Neural crest cell (in vitro differentiated cells): Measurements from ENCODE around the gene ARHGAP26. TPM values are rescaled to one million over a fixed set of nuclear protein-coding genes. Genes with fewer than 3 reads are reported as not detected.

Experiments
- DNase-seq: peaks from one replicate; pipeline ENCODE4 v3.0.0; 2021; ENCODE audit warnings: low read depth, mixed read lengths, low spot score
- H3K27ac Mint-ChIP-seq: one replicate; pipeline ENCODE4 v1.8.0; 2021; ENCODE audit warnings: mild to moderate bottlenecking, mixed read lengths; ENCODE audit not compliant: unreplicated experiment
- H3K27me3 Mint-ChIP-seq: 2 replicates; pipeline ENCODE4 v1.8.0; 2021; ENCODE audit warnings: low read depth, mild to moderate bottlenecking, mixed read lengths
- H3K36me3 Mint-ChIP-seq: 2 replicates; pipeline ENCODE4 v1.8.0; 2021; ENCODE audit warnings: low read depth, mild to moderate bottlenecking, mixed read lengths
- H3K4me1 Mint-ChIP-seq: 2 replicates; pipeline ENCODE4 v1.8.0; 2021; ENCODE audit warnings: mixed read lengths
- H3K4me3 Mint-ChIP-seq: one replicate; pipeline ENCODE4 v1.8.0; 2021; ENCODE audit warnings: mild to moderate bottlenecking, mixed read lengths
- H3K9me3 Mint-ChIP-seq: 2 replicates; pipeline ENCODE4 v1.8.0; 2021; ENCODE audit warnings: mixed read lengths
- total RNA-seq: library from RNA; stranded (reverse); gene quantifications from 2 replicates; pipeline ENCODE4 v1.2.1, GENCODE V29; 2021
- TF ChIP-seq, protein P1 (sequence below): fragments of 200-600 bp; sonication (generic); conservative IDR thresholded peaks from 2 replicates; pipeline ENCODE4 v1.5.0; 2021; ENCODE audit warnings: antibody characterized with exemption, mild to moderate bottlenecking

The ARHGAP26 gene
- total RNA-seq, 1 donor from 2014 or later: 5.5 TPM

DNA sequence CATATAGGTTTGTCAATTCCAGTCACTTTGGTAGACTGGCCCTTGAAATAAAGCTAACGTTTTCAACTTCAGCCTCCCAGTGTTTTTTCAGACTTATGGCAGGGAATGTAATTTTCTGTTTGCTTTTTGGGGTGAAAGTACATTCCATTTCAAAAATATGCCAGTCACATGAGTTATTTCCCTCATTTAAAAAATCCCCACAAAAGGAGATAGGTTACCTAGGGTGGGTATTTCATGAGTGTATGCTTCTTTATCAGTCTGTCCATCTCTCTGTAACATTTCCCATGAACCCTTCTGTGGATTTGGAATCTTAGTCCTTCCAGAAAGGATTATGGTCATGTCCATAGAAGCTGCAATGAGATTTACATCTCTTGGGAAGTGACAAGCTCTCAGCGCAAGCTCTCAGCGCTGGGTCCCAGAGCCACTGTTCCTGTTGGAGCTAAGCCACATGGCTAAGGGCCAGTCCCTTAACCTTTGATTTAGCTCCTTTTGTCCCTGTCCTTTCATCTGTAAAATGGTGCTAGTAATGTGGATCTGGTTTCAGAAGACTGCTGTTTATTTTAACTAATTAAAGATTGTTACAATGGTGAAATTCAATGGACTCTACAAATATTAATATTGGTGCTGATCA lies 338.4 kb downstream of the ARHGAP26 start:
- no peaks in the 10 kb centered on the region for H3K4me1 Mint-ChIP-seq
- TF ChIP-seq, protein P1, sequence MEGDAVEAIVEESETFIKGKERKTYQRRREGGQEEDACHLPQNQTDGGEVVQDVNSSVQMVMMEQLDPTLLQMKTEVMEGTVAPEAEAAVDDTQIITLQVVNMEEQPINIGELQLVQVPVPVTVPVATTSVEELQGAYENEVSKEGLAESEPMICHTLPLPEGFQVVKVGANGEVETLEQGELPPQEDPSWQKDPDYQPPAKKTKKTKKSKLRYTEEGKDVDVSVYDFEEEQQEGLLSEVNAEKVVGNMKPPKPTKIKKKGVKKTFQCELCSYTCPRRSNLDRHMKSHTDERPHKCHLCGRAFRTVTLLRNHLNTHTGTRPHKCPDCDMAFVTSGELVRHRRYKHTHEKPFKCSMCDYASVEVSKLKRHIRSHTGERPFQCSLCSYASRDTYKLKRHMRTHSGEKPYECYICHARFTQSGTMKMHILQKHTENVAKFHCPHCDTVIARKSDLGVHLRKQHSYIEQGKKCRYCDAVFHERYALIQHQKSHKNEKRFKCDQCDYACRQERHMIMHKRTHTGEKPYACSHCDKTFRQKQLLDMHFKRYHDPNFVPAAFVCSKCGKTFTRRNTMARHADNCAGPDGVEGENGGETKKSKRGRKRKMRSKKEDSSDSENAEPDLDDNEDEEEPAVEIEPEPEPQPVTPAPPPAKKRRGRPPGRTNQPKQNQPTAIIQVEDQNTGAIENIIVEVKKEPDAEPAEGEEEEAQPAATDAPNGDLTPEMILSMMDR: no peak
- H3K36me3 Mint-ChIP-seq: no peaks in the 10 kb centered on the region
- H3K9me3 Mint-ChIP-seq: no peaks in the 10 kb centered on the region
- H3K4me3 Mint-ChIP-seq: no peak overlapping the region
- no peak for DNase-seq
- H3K27ac Mint-ChIP-seq: no peak overlapping the region
- H3K27me3 Mint-ChIP-seq: no peaks in the 10 kb centered on the region

DNA sequence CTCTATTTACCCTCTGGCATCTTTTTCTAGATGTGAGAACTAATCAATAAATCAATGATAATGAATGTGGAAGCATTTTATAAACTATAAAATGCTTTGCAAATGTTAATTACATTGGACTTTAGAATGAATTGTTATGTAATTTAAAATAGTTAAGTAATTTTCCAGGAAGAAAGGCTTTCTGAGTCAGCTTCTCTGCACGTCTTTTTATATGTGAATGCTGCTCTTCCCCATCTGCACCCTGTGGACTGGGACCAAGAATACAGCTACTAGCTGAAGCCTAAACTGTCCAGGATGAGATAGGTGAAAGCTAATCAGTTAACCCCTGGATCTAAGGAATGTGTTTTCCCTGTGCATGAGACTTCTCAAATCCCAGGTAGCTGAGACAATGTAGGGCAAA lies 340.4 kb downstream of the ARHGAP26 start:
- Mint-ChIP-seq H3K27me3 (no peaks in the 10 kb centered on the region), H3K27ac (no peak overlapping the region), H3K4me1 (no peaks in the 10 kb centered on the region), H3K4me3 (no peak overlapping the region), H3K36me3 (no peaks in the 10 kb centered on the region), H3K9me3 (no peaks in the 10 kb centered on the region)
- TF ChIP-seq, protein P1: no peak
- DNase-seq: no peak

DNA sequence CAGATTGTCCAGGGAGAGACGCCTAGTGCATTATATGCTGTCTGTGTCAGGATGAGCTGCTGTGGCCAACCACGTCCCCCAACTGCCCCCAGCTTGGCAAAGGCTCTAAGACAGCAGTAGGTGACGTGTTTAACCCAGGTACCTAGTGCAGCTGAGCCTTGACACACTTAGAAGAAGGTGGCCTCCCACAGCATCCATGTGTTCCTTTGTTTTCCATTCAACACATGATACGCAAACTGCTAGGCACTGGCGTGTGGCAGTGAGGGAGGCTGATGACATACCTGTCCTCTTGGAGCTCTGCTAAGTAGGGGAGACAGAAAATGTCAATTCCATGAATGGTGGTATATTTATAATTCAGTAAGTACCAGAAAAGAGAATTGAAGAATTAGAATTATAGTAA lies 341.6 kb downstream of the ARHGAP26 start:
- no peaks in the 10 kb centered on the region for H3K36me3 Mint-ChIP-seq
- H3K4me1 Mint-ChIP-seq: no peaks in the 10 kb centered on the region
- H3K9me3 Mint-ChIP-seq: no peaks in the 10 kb centered on the region
- H3K4me3 Mint-ChIP-seq: no peak overlapping the region
- DNase-seq: no peak
- TF ChIP-seq, protein P1: no peak
- H3K27me3 Mint-ChIP-seq: no peaks in the 10 kb centered on the region
- H3K27ac Mint-ChIP-seq: no peak overlapping the region

DNA sequence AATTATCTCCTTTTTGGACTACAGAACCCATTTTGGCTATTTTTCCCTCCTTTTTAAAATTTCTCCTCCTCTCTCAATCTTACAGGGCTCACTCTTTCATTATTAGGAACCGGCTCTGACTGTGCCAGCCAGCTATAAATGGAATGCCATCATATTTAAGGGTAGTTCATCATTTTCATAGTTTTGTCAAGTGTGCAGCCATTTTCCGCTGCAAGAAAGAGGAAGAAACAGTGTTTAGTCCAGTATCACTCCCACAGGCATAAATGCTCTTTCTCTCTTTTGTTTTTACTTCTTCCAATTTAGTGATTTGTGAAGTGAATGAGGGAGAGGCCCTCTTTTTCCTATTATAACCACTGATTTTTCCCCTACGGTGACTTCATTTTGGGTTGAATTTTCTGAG lies 343.3 kb downstream of the ARHGAP26 start:
- no peaks in the 10 kb centered on the region for H3K4me1 Mint-ChIP-seq
- H3K36me3 Mint-ChIP-seq: no peaks in the 10 kb centered on the region
- no peaks in the 10 kb centered on the region for H3K9me3 Mint-ChIP-seq
- no peak overlapping the region for H3K4me3 Mint-ChIP-seq
- H3K27ac Mint-ChIP-seq: no peak overlapping the region
- TF ChIP-seq, protein P1: no peak
- H3K27me3 Mint-ChIP-seq: no peaks in the 10 kb centered on the region
- no peak for DNase-seq

DNA sequence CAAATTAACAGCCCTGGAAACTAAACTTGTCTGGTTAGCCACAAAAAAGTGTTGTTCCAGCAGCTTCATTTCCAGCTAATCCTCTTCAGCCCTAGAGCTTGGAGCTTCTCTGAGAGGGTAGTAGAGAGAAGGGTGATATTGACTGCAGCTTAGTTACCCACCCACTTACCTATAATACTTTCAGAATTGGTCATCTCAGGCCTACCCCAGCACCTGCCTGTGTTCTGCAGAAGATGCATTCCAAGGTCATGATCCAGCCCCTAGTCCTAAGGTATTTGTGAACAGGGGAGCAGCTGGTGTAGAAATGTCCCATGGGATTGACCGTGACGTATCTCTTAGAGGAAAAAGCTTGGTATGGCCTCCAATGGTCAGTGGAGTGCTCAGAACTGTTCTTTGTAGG lies 344.3 kb downstream of the ARHGAP26 start:
- no peak for DNase-seq
- H3K27ac Mint-ChIP-seq: no peak overlapping the region
- H3K27me3 Mint-ChIP-seq: no peaks in the 10 kb centered on the region
- no peaks in the 10 kb centered on the region for H3K9me3 Mint-ChIP-seq
- no peaks in the 10 kb centered on the region for H3K4me1 Mint-ChIP-seq
- H3K4me3 Mint-ChIP-seq: no peak overlapping the region
- TF ChIP-seq, protein P1: no peak
- no peaks in the 10 kb centered on the region for H3K36me3 Mint-ChIP-seq
